Endodermal cell (in vitro differentiated cells): Measurements from ENCODE around the gene PROSER1. TPM values are rescaled to one million over a fixed set of nuclear protein-coding genes. Genes with fewer than 3 reads are reported as not detected.
A peak's percentile ranks its signal among the peaks of the same experiment; 100 is the strongest.

Source experiments
- DNase-seq: peaks from one replicate; pipeline ENCODE4 v3.0.0-alpha.2; 2017
- H3K27ac ChIP-seq: 2 replicates; pipeline ENCODE4 v1.5.1; 2013; ENCODE audit warnings: mild to moderate bottlenecking, low read depth, low read length, moderate library complexity
- H3K27me3 ChIP-seq: 2 replicates; pipeline ENCODE4 v1.6.1; 2013; ENCODE audit warnings: mild to moderate bottlenecking, low read length, moderate library complexity; ENCODE audit not compliant: insufficient read depth, control insufficient read depth, poor library complexity, severe bottlenecking
- H3K36me3 ChIP-seq: 2 replicates; pipeline ENCODE4 v1.7.0; 2013; ENCODE audit warnings: mild to moderate bottlenecking, low read length, moderate library complexity; ENCODE audit not compliant: control insufficient read depth, insufficient read depth
- H3K4me1 ChIP-seq: one replicate; pipeline ENCODE4 v1.7.0; 2013; ENCODE audit warnings: low read length; ENCODE audit not compliant: control insufficient read depth, insufficient read depth
- H3K4me3 ChIP-seq: 2 replicates; pipeline ENCODE4 v1.5.1; 2013; ENCODE audit warnings: mild to moderate bottlenecking, low read length, moderate library complexity
- H3K9ac ChIP-seq: 2 replicates; pipeline ENCODE4 v1.6.1; 2013; ENCODE audit warnings: mild to moderate bottlenecking, low read length, moderate library complexity; ENCODE audit not compliant: poor library complexity, severe bottlenecking; ENCODE audit errors: extremely low read depth
- H3K9me3 ChIP-seq: 2 replicates; pipeline ENCODE4 v1.6.1; 2013; ENCODE audit warnings: mild to moderate bottlenecking, low read length, moderate library complexity; ENCODE audit not compliant: control insufficient read depth
- H3K27ac Mint-ChIP-seq: 2 replicates; pipeline ENCODE4 v1.8.0; 2020; ENCODE audit warnings: mixed read lengths
- H3K27me3 Mint-ChIP-seq: 2 replicates; pipeline ENCODE4 v1.8.0; 2021; ENCODE audit warnings: mild to moderate bottlenecking, mixed read lengths; ENCODE audit not compliant: insufficient read depth
- H3K36me3 Mint-ChIP-seq: 2 replicates; pipeline ENCODE4 v1.8.0; 2020; ENCODE audit warnings: low read depth, mixed read lengths
- H3K4me1 Mint-ChIP-seq: 2 replicates; pipeline ENCODE4 v1.8.0; 2020; ENCODE audit warnings: mixed read lengths
- H3K4me3 Mint-ChIP-seq: 2 replicates; pipeline ENCODE4 v1.8.0; 2020; ENCODE audit warnings: mild to moderate bottlenecking, moderate library complexity, mixed read lengths
- H3K9me3 Mint-ChIP-seq: 2 replicates; pipeline ENCODE4 v1.8.0; 2020; ENCODE audit warnings: mild to moderate bottlenecking, mixed read lengths
- CTCF ChIP-seq: fragments of 200-600 bp; sonication (generic); conservative IDR thresholded peaks from 2 replicates; pipeline ENCODE4 v1.5.0; 2021; ENCODE audit warnings: antibody characterized with exemption, mild to moderate bottlenecking
- WGBS, 2 experiments: methylation state at CpG; one replicate each; pipeline versions ENCODE4 v1.1.5 to v1.1.7; 2013; ENCODE audit warnings: missing lambda C conversion rate in 2 of 2, mixed read lengths in 1 of 2; ENCODE audit not compliant: insufficient coverage in 1 of 2, insufficient read length in 1 of 2; 5-methylcytosine and 5-hydroxymethylcytosine counted together
- total RNA-seq, 2 donors: library from RNA; stranded (reverse); fragmentation: NEBNext Ultra II Directional in 1 of 2; extraction: Animal tissue kit (Norgen Biotek cat#: 25700) in 1 of 2; gene quantifications; 2 replicates in 1 of 2; 3 replicates in 1 of 2; pipeline ENCODE4 v1.2.1, GENCODE V29; 2021

PROSER1 gene
- total RNA-seq, 2 donors from 2014 or later, result 54.0 to 62.1 TPM

- H3K4me1 Mint-ChIP-seq, result peaks cover 4% of the 10 kb centered on the region
- Histone ChIP-seq H3K27ac (no peak overlapping the region), H3K4me3 (no peak overlapping the region), H3K9ac (no peak overlapping the region), H3K27me3 (no peaks in the 10 kb centered on the region), H3K9me3 (peaks cover 11% of the 10 kb centered on the region), H3K36me3 (no peaks in the 10 kb centered on the region), H3K4me1 (peaks cover 5% of the 10 kb centered on the region)
- H3K9me3 Mint-ChIP-seq, result peaks cover 10% of the 10 kb centered on the region
- H3K36me3 Mint-ChIP-seq, result no peaks in the 10 kb centered on the region
- H3K4me3 Mint-ChIP-seq, result no peak overlapping the region
- DNase-seq, result no peak
- 38 to 78% methylated on average over 1 to 2 of the region's 2 CpGs for WGBS, 2 experiments
- no peaks in the 10 kb centered on the region for H3K27me3 Mint-ChIP-seq
- no peak overlapping the region for H3K27ac Mint-ChIP-seq
- TF ChIP-seq CTCF, result no peak
Measured at GRCh38 chr13:38980750-38981078, 57.2 kb downstream of the PROSER1 start.

- Mint-ChIP-seq H3K27me3 (no peaks in the 10 kb centered on the region), H3K4me1 (peaks cover 4% of the 10 kb centered on the region), H3K4me3 (no peak overlapping the region), H3K27ac (no peak overlapping the region), H3K9me3 (peaks cover 10% of the 10 kb centered on the region), H3K36me3 (no peaks in the 10 kb centered on the region)
- no peak for TF ChIP-seq CTCF
- Histone ChIP-seq H3K4me3 (no peak overlapping the region), H3K9ac (no peak overlapping the region), H3K36me3 (no peaks in the 10 kb centered on the region), H3K27ac (peak overlapping the region; percentile 75), H3K9me3 (peaks cover 11% of the 10 kb centered on the region), H3K27me3 (no peaks in the 10 kb centered on the region), H3K4me1 (peaks cover 5% of the 10 kb centered on the region)
- DNase-seq, result no peak
- WGBS, 2 experiments, result 75 to 81% methylated on average over 5 to 9 of the region's 9 CpGs
Measured at GRCh38 chr13:38979891-38980749, 57.8 kb downstream of the PROSER1 start.

- Mint-ChIP-seq H3K27ac (no peak overlapping the region), H3K9me3 (no peaks in the 10 kb centered on the region), H3K27me3 (no peaks in the 10 kb centered on the region), H3K4me3 (no peak overlapping the region), H3K36me3 (no peaks in the 10 kb centered on the region), H3K4me1 (no peaks in the 10 kb centered on the region)
- WGBS, 2 experiments, result 92 to 96% methylated on average over 4 of the region's 4 CpGs
- H3K27ac ChIP-seq, result no peak overlapping the region
- DNase-seq, result no peak
- no peak overlapping the region for H3K9ac ChIP-seq
- TF ChIP-seq CTCF, result peak; percentile 43
- no peaks in the 10 kb centered on the region for H3K27me3 ChIP-seq
- H3K36me3 ChIP-seq, result no peaks in the 10 kb centered on the region
- no peaks in the 10 kb centered on the region for H3K4me1 ChIP-seq
- no peak overlapping the region for H3K4me3 ChIP-seq
- H3K9me3 ChIP-seq, result no peaks in the 10 kb centered on the region
Measured at GRCh38 chr13:38970380-38971051, 67.4 kb downstream of the PROSER1 start.
